HEK293 (cell line): ENCODE measurements around the gene WASF3.

Source experiments
- CTCF ChIP-seq: fragments of 450-650 bp; formaldehyde crosslinking; IDR thresholded peaks from 2 replicates; pipeline ENCODE4 v1.5.1; 2016; ENCODE audit warnings: missing biosample characterization, missing genetic modification characterization
- KLF9 ChIP-seq: fragments of 450-650 bp; formaldehyde crosslinking; IDR thresholded peaks from 2 replicates; pipeline ENCODE4 v1.5.1; 2016; ENCODE audit warnings: missing biosample characterization, missing genetic modification characterization, low read depth
- PRDM1 ChIP-seq: fragments of 450-650 bp; formaldehyde crosslinking; IDR thresholded peaks from 2 replicates; pipeline ENCODE4; 2016; ENCODE audit warnings: missing biosample characterization, missing genetic modification characterization
- ZBTB1 ChIP-seq: fragments of 450-650 bp; formaldehyde crosslinking; IDR thresholded peaks from 2 replicates; pipeline ENCODE4 v1.5.1; 2016; ENCODE audit warnings: missing biosample characterization, missing genetic modification characterization
- ZNF146 ChIP-seq: fragments of 450-650 bp; formaldehyde crosslinking; IDR thresholded peaks from 2 replicates; pipeline ENCODE4 v1.5.1; 2016; ENCODE audit warnings: missing biosample characterization, missing genetic modification characterization
- ZNF184 ChIP-seq: fragments of 450-650 bp; IDR thresholded peaks from 2 replicates; pipeline ENCODE4 v1.5.1; 2018; ENCODE audit warnings: missing biosample characterization, mild to moderate bottlenecking, missing genetic modification characterization
- ZNF211 ChIP-seq: fragments of 450-650 bp; formaldehyde crosslinking; IDR thresholded peaks from 2 replicates; pipeline ENCODE4 v1.5.1; 2016; ENCODE audit warnings: low read depth, missing biosample characterization, missing genetic modification characterization
- ZNF223 ChIP-seq: fragments of 450-650 bp; formaldehyde crosslinking; IDR thresholded peaks from 2 replicates; pipeline ENCODE4 v1.5.1; 2016; ENCODE audit warnings: missing biosample characterization, missing genetic modification characterization
- ZNF274 ChIP-seq, 2 experiments: fragments of 200-500 bp in 1 of 2; fragments of 450-650 bp in 1 of 2; sonication (Bioruptor generic) in 1 of 2; formaldehyde crosslinking in 1 of 2; IDR thresholded peaks; 2 replicates each; pipeline versions ENCODE4 v1.5.1 to v1.6.1; 2014 to 2016; ENCODE audit warnings: borderline replicate concordance in 1 of 2, inconsistent platforms in 1 of 2, low read length in 1 of 2, missing biosample characterization in 1 of 2, missing genetic modification characterization in 1 of 2
- ZNF404 ChIP-seq: fragments of 450-650 bp; formaldehyde crosslinking; IDR thresholded peaks from 2 replicates; pipeline ENCODE4 v1.5.1; 2017; ENCODE audit warnings: missing biosample characterization, missing genetic modification characterization
- ZNF529 ChIP-seq: fragments of 450-650 bp; formaldehyde crosslinking; IDR thresholded peaks from 2 replicates; pipeline ENCODE4 v1.5.1; 2017; ENCODE audit warnings: missing genetic modification characterization, missing biosample characterization; ENCODE audit not compliant: insufficient replicate concordance
- ZNF561 ChIP-seq: fragments of 450-650 bp; IDR thresholded peaks from 2 replicates; pipeline ENCODE4 v1.5.1; 2018; ENCODE audit warnings: missing biosample characterization, missing genetic modification characterization, borderline replicate concordance

GRCh38 chr13:26660185-26660584 is 102.7 kb downstream of the WASF3 start:
- TF ChIP-seq ZBTB1 (no peak), ZNF404 (no peak), ZNF184 (tag by site-specific recombination) (no peak), ZNF211 (tag by site-specific recombination) (no peak), KLF9 (tag by site-specific recombination) (no peak), ZNF529 (tag by site-specific recombination) (no peak), ZNF274 (IDR thresholded peaks at IDR 0.05; ENCODE audit: low read length) (no peak), ZNF274 (tag by site-specific recombination; IDR thresholded peaks at IDR 0.05; ENCODE audit: borderline replicate concordance) (no peak), ZNF146 (tag by site-specific recombination) (no peak), PRDM1 (tag by site-specific recombination) (no peak), CTCF (no peak), ZNF223 (no peak), ZNF561 (tag by site-specific recombination) (no peak)
